Smooth muscle cell of the brain vasculature (primary cell): Measurements from ENCODE around the gene CRIP2.

ENCODE experiments used
- DNase-seq: peaks from one replicate; pipeline ENCODE4 v3.0.0-alpha.2; 2012; ENCODE audit warnings: low read depth, low spot score

The CRIP2 gene

DNA sequence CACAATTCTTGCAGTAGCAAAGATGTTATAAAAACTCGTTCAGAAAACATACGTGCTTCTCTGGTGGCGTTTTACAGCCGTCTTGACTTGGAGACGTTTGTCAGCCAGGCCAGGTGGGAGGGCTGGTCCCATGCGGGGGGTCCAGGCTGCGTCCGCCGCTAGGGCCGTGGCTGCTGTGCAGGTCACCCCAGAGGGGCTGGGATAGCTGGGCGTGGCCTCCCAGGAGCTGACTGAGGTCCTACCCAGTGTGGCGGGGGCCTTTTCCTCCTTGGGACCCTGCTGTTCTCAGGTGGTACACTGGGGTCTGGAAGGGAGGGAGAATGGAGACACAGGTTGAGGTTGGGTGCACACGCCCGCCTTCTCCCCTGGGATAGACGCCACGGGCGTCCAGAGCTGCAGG lies 29.8 kb upstream of the CRIP2 start:
- no peak for DNase-seq

DNA sequence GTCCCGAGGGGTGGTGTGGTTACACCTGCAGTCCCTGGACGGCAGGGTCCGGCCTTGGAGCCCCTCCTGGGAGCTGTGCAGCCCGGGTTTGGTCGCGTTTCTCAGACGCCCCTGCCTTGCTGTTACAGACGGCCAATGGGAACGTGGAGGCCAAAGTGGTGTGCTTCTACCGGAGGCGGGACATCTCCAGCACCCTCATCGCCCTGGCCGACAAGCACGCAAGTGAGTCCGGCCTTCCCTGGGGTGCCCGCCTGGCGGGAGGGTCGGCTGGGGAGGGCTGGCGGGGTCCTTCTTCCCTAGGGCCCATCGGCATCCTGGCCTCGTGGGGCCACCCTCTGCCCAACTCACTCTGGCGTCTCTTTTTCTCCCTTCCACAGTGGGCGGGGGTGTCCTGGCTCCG lies 29.3 kb upstream of the CRIP2 start:
- DNase-seq: no peak

GRCh38 chr14:105445901-105446845 lies 28.4 kb upstream of the CRIP2 start:
- DNase-seq: no peak

DNA sequence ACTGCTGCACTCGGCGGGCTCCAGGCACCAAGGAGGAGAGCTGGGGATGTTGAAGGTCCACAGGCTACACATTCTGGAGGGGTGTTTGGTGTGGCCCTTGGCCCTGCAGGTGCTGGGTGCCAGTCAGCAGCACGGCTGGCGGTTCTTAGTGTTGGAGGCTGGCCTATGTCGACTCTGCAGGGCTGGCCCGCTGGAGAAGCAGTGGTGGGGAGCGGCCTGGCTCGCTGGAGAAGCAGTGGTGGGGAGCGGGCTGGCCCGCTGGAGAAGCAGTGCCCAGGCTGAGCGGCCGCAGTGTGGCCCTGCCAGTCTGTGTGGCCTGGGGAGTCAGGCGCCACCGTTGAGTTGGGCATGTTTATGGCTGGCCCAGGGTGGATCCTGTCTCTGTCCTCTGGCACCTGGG lies 27.6 kb upstream of the CRIP2 start:
- no peak for DNase-seq

DNA sequence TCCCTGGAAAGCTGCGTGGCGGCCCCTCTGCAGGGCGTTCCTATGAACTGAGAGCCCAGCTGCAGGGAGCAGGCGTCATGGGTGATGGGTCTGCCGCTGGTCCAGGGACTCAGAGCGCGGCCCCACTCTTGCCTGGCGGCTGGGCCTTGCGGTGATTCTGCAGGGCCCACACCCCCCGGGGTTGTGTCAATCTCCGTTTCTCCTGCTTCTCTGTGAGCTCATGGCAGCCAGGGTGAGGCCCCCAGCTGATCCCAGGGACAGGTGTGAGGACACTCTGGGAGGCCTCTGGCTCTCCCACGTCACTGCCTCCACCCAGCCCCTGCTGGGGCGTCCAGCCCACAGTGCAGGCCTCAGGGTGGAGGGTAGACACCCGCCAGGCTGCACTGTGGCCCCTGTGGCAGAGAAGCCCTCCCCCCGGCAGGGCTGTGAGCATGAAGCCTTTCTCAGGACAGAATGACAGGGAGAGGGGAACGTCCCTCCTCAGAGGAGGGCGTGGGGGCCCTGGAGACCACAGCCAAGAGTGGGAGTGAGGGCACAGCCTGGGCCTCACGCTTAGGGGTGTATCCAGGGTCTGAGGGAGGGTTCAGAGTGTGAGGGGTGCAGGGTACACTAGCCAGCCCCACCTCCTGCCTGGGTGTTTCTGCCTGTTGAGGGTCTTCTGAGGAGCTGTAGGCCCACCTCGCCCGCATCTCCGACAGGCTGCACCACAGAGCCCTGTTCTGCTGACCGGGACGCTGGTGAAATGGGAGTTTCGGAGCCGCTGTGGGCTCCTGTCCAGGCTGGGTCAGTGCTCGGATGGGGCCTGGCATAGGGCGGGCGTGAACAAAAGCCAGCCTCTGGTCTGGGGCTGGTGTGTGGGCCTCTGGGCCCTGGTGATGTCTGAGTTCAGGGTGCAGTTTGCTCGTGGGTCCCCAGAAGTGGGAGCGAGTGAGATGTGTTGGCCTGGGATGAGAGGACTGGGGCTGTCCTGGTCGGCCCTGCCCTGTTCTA lies 26.7 kb upstream of the CRIP2 start:
- DNase-seq: no peak

- no peak for DNase-seq
Measured at GRCh38 chr14:105448706-105449111, 25.9 kb upstream of the CRIP2 start.

GRCh38 chr14:105449276-105450122 lies 25.1 kb upstream of the CRIP2 start:
- no peak for DNase-seq

DNA sequence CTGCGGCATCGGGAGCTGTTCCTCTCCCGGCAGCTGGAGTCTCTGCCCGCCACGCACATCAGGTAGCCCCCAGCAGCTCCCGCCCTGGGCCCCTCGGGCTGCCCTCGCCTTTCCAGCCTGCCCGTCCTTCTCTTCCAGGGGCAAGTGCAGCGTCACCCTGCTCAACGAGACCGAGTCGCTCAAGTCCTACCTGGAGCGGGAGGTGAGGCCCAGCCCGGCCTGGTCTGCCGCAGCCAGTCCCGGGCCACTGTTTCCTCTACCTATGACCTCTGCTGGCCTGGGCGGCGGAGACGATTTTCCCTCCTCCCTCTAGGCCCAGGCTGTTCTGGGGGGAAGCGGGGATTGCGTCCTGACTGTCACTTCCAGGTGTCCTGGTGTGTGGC lies 24.5 kb upstream of the CRIP2 start:
- no peak for DNase-seq

GRCh38 chr14:105450864-105451720 lies 23.5 kb upstream of the CRIP2 start:
- DNase-seq: no peak

DNA sequence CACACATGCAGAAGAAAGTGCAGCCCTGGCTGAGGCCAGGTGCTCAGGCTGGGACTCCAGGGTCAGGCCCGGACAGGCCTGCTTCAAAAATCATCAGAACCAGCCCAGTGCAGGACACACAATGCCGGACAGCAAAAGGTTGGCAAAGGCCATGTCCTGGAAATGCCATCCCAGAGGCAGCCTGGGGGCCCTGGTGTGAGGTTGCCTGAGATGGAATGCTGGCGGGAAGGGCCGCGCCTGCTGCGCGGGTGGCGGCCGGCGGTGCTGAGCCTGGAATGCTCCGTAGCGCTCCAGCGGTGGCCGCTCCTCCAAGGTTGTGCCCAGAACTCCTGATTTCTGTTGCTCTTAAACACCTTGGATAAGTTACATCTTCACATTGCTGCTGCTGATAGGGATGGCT lies 21.7 kb upstream of the CRIP2 start:
- DNase-seq: no peak

- no peak for DNase-seq
Measured at GRCh38 chr14:105453847-105454246, 20.8 kb upstream of the CRIP2 start.

DNA sequence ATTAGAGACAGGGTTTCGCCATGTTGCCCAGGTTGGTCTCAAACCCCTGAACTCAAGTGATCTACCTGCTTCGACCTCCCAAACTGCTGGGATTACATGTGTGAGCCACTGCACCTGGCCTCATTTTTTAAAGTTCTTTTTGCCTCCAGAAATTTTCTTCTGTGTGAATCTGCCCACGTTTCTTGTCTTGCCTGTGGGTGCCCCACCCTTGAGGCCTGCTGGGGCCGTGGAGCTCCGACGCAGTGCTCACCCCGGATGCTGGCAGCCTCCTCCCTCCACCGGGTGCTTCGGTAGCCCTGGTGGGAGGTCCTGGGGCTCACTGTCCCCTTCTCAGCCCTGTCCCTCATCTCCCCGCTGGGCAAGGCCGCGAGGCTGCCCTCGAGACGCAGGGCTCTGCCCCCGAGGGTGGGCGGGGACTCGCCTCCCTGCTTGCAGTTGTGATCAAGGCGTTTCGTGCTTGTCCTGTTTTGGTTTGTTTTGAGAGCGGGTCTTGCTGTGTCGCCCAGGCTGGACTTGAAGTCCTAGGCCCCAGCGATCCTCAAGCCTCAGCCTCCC lies 19.5 kb upstream of the CRIP2 start:
- no peak for DNase-seq

- no peak for DNase-seq
Measured at GRCh38 chr14:105455766-105456660, 18.6 kb upstream of the CRIP2 start.

DNA sequence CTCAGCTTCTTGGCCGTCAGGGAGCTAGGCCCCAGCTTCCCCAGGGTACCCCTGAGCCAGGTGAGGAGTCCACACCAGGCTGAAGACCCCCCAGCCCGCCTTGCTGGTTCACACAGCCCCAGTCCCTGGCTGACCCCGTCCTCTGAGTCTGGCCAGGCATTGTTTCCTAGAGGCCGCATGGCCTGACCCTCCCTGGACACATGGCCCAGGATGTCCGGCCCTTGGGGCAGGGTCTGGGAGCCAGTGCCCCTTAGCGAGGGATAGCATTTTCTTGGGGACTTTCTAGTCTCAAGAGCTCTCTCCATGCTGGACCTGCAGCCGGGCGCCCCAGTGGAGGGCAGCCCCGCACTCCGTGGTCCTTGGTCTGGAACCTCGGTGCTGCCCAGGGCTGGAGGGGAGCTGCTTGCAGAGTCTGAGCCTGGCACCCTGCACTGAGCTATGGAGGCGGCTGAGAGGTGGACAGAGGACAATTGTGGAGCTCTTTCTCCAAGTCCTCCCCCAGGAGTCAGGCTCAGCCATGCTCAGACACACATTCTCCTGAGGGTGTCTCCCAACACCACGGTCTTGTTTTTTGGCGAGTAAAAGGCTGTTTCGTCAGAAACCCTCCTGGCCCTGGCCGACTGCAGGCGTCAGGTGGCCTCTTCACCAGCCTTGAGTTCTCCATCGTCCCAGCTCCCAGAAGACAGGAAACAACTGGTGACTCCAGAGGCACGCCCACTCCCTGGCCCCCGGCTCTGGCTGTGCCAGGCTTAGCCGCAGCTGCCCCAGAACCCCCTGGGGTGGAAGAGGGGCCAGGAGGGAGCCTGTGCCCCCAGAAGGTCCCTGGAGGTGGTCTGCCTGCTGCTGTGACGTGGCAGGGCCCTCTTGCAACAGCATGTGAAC lies 17.6 kb upstream of the CRIP2 start:
- no peak for DNase-seq

DNA sequence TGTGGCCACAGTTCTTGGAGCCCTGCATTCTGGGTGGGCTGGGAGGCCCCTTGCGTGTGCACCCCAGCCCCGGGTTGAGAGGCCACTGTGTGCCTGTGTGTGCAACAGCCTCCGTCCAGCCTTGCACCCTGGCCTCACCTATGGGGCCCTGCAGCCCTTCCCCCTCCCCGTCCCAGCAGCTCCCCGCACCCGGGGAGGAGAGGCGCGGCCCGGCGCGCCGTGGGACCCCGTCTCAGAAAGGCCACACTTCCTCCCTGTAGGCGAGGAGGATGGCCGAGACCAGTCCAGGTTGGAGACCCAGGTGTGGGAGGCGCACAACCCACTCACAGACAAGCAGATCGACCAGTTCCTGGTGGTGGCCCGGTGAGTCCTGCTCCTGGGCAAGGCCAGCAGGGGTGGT lies 16.6 kb upstream of the CRIP2 start:
- no peak for DNase-seq

- no peak for DNase-seq
Measured at GRCh38 chr14:105458571-105458970, 16.1 kb upstream of the CRIP2 start.

- no peak for DNase-seq
Measured at GRCh38 chr14:105460116-105460515, 14.5 kb upstream of the CRIP2 start.

- no peak for DNase-seq
Measured at GRCh38 chr14:105460616-105461015, 14.0 kb upstream of the CRIP2 start.
